OCI-LY3 (cell line): Measurements from ENCODE around the gene SLC45A3.

ENCODE experiments used
- H2AFZ ChIP-seq: fragments of 200-600, 300-600 bp; shearing (Covaris generic); 2 replicates; pipeline ENCODE4 v1.6.0; 2014; ENCODE audit warnings: antibody characterized with exemption, low read depth, low read length
- H3K27ac ChIP-seq: fragments of 200-600, 300-600 bp; sonication (generic); 2 replicates; pipeline ENCODE4 v1.5.1; 2014; ENCODE audit warnings: mild to moderate bottlenecking, low read length, moderate library complexity, mixed read lengths
- H3K27me3 ChIP-seq: fragments of 200-600, 300-600 bp; sonication (generic); 2 replicates; pipeline ENCODE4 v1.6.1; 2014; ENCODE audit warnings: low read depth, low read length, mixed read lengths
- H3K36me3 ChIP-seq: fragments of 200-600, 300-600 bp; sonication (generic); replicated peaks from 2 replicates; pipeline ENCODE3; 2014; ENCODE audit warnings: low read depth, low read length, mixed read lengths
- H3K4me1 ChIP-seq: fragments of 300-600, 200-600 bp; sonication (generic); 2 replicates; pipeline ENCODE4 v1.6.1; 2014; ENCODE audit warnings: low read length, mixed read lengths
- H3K4me2 ChIP-seq: fragments of 200-600, 300-600 bp; sonication (generic); 2 replicates; pipeline ENCODE4 v1.6.1; 2014; ENCODE audit warnings: low read length, mixed read lengths
- H3K4me3 ChIP-seq: fragments of 300-600, 200-600 bp; sonication (generic); 2 replicates; pipeline ENCODE4 v1.5.1; 2014; ENCODE audit warnings: antibody characterized with exemption, mild to moderate bottlenecking, low read length, moderate library complexity
- H3K79me2 ChIP-seq: fragments of 300-600, 200-600 bp; shearing (Covaris generic); 2 replicates; pipeline ENCODE4 v1.6.1; 2014; ENCODE audit warnings: mild to moderate bottlenecking, low read length, mixed read lengths
- H3K9ac ChIP-seq: fragments of 300-600, 200-600 bp; shearing (Covaris generic); 2 replicates; pipeline ENCODE4 v1.6.0; 2014; ENCODE audit warnings: mild to moderate bottlenecking, low read length, moderate library complexity
- H3K9me3 ChIP-seq: fragments of 200-600, 300-600 bp; shearing (Covaris generic); 2 replicates; pipeline ENCODE4 v1.6.1; 2014; ENCODE audit warnings: low read length, mixed read lengths; ENCODE audit not compliant: insufficient read depth
- H4K20me1 ChIP-seq: fragments of 200-600, 300-600 bp; sonication (generic); 2 replicates; pipeline ENCODE4 v1.6.1; 2016; ENCODE audit warnings: low read length, mixed read lengths; ENCODE audit not compliant: insufficient read depth
- CTCF ChIP-seq: fragments of 200-600, 300-600 bp; sonication (generic); IDR thresholded peaks from 2 replicates; pipeline ENCODE4 v1.5.1; 2014; ENCODE audit warnings: antibody characterized with exemption, low read length, low read depth
- EZH2phosphoT487 ChIP-seq: fragments of 200-600 bp; shearing (Covaris generic); IDR thresholded peaks from 2 replicates; pipeline ENCODE4 v1.6.1; 2018; ENCODE audit warnings: antibody characterized with exemption, mixed run types, low read depth

SLC45A3 gene

GRCh38 chr1:205629751-205630150 lies 50.6 kb downstream of the SLC45A3 start:
- Histone ChIP-seq H3K4me1 (peaks cover 50% of the 10 kb centered on the region), H3K79me2 (peaks cover 63% of the 10 kb centered on the region), H3K9ac (peak overlapping the region; percentile 91), H2AFZ (no peak overlapping the region), H3K9me3 (no peaks in the 10 kb centered on the region), H4K20me1 (peaks cover 45% of the 10 kb centered on the region), H3K36me3 (peaks cover 26% of the 10 kb centered on the region), H3K4me3 (peak overlapping the region; percentile 90), H3K27me3 (no peaks in the 10 kb centered on the region), H3K27ac (peak overlapping the region; percentile 93), H3K4me2 (peak overlapping the region; percentile 94)
- no peak for TF ChIP-seq EZH2phosphoT487
- no peak for TF ChIP-seq CTCF

GRCh38 chr1:205627956-205628355 lies 52.4 kb downstream of the SLC45A3 start:
- H4K20me1 ChIP-seq = peaks cover 58% of the 10 kb centered on the region
- peaks cover 50% of the 10 kb centered on the region for H3K4me1 ChIP-seq
- TF ChIP-seq CTCF = no peak
- TF ChIP-seq EZH2phosphoT487 = no peak
- H3K27ac ChIP-seq = no peak overlapping the region
- no peak overlapping the region for H3K9ac ChIP-seq
- H3K79me2 ChIP-seq = peaks cover 78% of the 10 kb centered on the region
- H3K4me3 ChIP-seq = no peak overlapping the region
- H2AFZ ChIP-seq = no peak overlapping the region
- peaks cover 43% of the 10 kb centered on the region for H3K36me3 ChIP-seq
- no peaks in the 10 kb centered on the region for H3K27me3 ChIP-seq
- H3K9me3 ChIP-seq = no peaks in the 10 kb centered on the region
- no peak overlapping the region for H3K4me2 ChIP-seq

GRCh38 chr1:205626216-205626615 lies 54.1 kb downstream of the SLC45A3 start:
- Histone ChIP-seq H3K9me3 (no peaks in the 10 kb centered on the region), H3K4me3 (peak overlapping the region; percentile 50), H3K27ac (peak overlapping the region; percentile 55), H2AFZ (no peak overlapping the region), H3K27me3 (no peaks in the 10 kb centered on the region), H3K79me2 (peaks cover 87% of the 10 kb centered on the region), H4K20me1 (peaks cover 58% of the 10 kb centered on the region), H3K9ac (peak overlapping the region; percentile 11; the same call in 1 of the 2 replicates), H3K4me1 (peaks cover 43% of the 10 kb centered on the region), H3K4me2 (peak overlapping the region; percentile 68), H3K36me3 (peaks cover 52% of the 10 kb centered on the region)
- TF ChIP-seq CTCF (no peak), EZH2phosphoT487 (no peak)

- Histone ChIP-seq H3K4me2 (no peak overlapping the region), H4K20me1 (peaks cover 47% of the 10 kb centered on the region), H3K9me3 (no peaks in the 10 kb centered on the region), H2AFZ (no peak overlapping the region), H3K4me1 (peaks cover 28% of the 10 kb centered on the region), H3K9ac (no peak overlapping the region), H3K4me3 (no peak overlapping the region), H3K79me2 (peaks cover 74% of the 10 kb centered on the region), H3K27me3 (no peaks in the 10 kb centered on the region), H3K36me3 (peaks cover 64% of the 10 kb centered on the region), H3K27ac (no peak overlapping the region)
- no peak for TF ChIP-seq CTCF
- TF ChIP-seq EZH2phosphoT487 = no peak
Observed at GRCh38 chr1:205623646-205624045, 56.7 kb downstream of the SLC45A3 start.
